GM18508 (cell line): ENCODE results near the gene MCM6.

Experiments used
- ATAC-seq: cut with Tn5 transposase; IDR thresholded peaks from one replicate; pipeline ENCODE4 v1.9.1; 2021; ENCODE audit warnings: moderate number of reproducible peaks; ENCODE audit not compliant: insufficient read depth, unreplicated experiment

The MCM6 gene

GRCh38 chr2:135792401-135793150 is 83.7 kb downstream of the MCM6 start:
- ATAC-seq, result peak; percentile 38

- ATAC-seq, result no peak
Observed at GRCh38 chr2:135791418-135792190, 84.6 kb downstream of the MCM6 start.

GRCh38 chr2:135790423-135790822 is 85.8 kb downstream of the MCM6 start:
- ATAC-seq, result no peak
